AG04450 (cell line): ENCODE data around the gene HBA2. TPM values are rescaled to one million over a fixed set of nuclear protein-coding genes. Genes with fewer than 3 reads are reported as not detected.
"Not testable (repeated sequence)": the region's sequence is repeated elsewhere in the genome, so short reads cannot be mapped to it uniquely, and the experiment has no call there.

Experiments used
- CTCF ChIA-PET: fragments of 300-600, 350-600 bp; formaldehyde crosslinking; extraction: SDS; loops from one replicate; lab custom pipeline; 2022; ENCODE audit warnings: antibody characterized with exemption, inconsistent platforms; lab: Charles Lee
- POLR2A ChIA-PET: fragments of 350-600 bp; formaldehyde crosslinking; extraction: SDS; loops from one replicate; lab custom pipeline; 2021; ENCODE audit warnings: antibody characterized with exemption, inconsistent platforms; lab: Yijun Ruan, JAX
- DNase-seq: peaks from one replicate; pipeline ENCODE4 v3.0.0-alpha.2; 2011; ENCODE audit warnings: low read depth, low spot score
- H3K27ac ChIP-seq: one replicate; pipeline ENCODE4 v1.5.1; 2012; ENCODE audit warnings: low read depth, low read length, control low read depth
- H3K27me3 ChIP-seq: one replicate; pipeline ENCODE4 v1.6.0; 2012; ENCODE audit warnings: low read length; ENCODE audit not compliant: control insufficient read depth, insufficient read depth
- H3K4me3 ChIP-seq: 2 replicates; pipeline ENCODE4 v1.5.1; 2011; ENCODE audit warnings: mild to moderate bottlenecking, low read depth, low read length, control low read depth
- H3K9me3 ChIP-seq: 2 replicates; pipeline ENCODE4 v1.5.1; 2012; ENCODE audit warnings: low read length; ENCODE audit not compliant: control insufficient read depth, insufficient read depth
- polyA plus RNA-seq: library from polyadenylated mRNA; depleted of rRNA; stranded (reverse); fragments of >200 nt; gene quantifications from 2 replicates; pipeline ENCODE4 v1.2.3, GENCODE V29; 2011
- TF ChIP-seq, protein P1 (sequence below): IDR thresholded peaks from 2 replicates; pipeline ENCODE4 v1.5.1; 2011; ENCODE audit warnings: low read depth, low read length, control low read depth, inconsistent platforms

Gene HBA2
- polyA plus RNA-seq, 1 experiment: not detected

DNA sequence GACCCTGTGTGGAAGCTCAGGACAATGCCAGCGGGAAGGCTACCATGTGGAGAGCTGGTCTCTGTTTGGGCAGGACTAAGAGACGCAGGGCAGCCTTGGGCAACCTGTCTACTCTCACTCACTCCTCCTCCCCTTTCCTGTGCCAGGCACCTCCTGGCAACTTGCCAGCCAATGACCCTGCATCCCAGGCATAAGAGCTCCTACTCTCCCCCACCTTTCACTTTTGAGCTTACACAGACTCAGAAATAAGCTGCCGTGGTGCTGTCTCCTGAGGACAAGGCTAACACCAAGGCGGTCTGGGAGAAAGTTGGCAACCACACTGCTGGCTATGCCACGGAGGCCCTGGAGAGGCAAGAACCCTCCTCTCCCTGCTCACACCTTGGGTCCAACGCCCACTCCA, 4.3 kb upstream of the HBA2 start:
- H3K27me3 ChIP-seq: peaks cover 44% of the 10 kb centered on the region
- CTCF ChIA-PET: interaction anchor here (0.5 to 1.9 kb wide), 5 partner anchors 12 to 72 kb away, joined by 3 to 5 read pairs (median 3); partner anchors contain the start of gene HBQ1
- POLR2A ChIA-PET: no interaction called here

DNA sequence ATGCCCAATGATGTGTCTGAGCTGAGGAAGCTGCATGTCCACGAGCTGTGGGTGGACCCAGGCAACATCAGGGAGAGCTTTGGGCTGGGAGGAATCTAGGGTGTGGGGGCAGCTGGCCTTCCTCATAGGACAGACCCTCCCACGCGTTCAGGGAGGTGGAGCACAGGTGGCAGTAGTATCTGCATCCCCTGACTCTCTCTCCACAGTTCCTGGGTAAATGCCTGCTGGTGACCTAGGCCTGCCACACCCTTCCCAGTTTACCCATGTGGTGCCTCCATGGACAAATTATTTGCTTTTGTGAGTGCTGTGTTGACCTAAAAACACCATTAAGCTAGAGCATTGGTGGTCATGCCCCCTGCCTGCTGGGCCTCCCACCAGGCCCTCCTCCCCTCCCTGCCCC, 3.7 kb upstream of the HBA2 start:
- ChIA-PET POLR2A (no interaction called here), CTCF (interaction anchor here (1.0 to 1.9 kb wide), 4 partner anchors 11 to 72 kb away, joined by 3 to 5 read pairs (median 4); partner anchors contain the start of gene HBQ1)
- no peaks in the 10 kb centered on the region; the same call in 1 of the 2 replicates for H3K9me3 ChIP-seq
- DNase-seq: no peak
- TF ChIP-seq, protein P1, sequence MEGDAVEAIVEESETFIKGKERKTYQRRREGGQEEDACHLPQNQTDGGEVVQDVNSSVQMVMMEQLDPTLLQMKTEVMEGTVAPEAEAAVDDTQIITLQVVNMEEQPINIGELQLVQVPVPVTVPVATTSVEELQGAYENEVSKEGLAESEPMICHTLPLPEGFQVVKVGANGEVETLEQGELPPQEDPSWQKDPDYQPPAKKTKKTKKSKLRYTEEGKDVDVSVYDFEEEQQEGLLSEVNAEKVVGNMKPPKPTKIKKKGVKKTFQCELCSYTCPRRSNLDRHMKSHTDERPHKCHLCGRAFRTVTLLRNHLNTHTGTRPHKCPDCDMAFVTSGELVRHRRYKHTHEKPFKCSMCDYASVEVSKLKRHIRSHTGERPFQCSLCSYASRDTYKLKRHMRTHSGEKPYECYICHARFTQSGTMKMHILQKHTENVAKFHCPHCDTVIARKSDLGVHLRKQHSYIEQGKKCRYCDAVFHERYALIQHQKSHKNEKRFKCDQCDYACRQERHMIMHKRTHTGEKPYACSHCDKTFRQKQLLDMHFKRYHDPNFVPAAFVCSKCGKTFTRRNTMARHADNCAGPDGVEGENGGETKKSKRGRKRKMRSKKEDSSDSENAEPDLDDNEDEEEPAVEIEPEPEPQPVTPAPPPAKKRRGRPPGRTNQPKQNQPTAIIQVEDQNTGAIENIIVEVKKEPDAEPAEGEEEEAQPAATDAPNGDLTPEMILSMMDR: no peak
- H3K27ac ChIP-seq: no peak overlapping the region
- H3K27me3 ChIP-seq: peaks cover 47% of the 10 kb centered on the region
- H3K4me3 ChIP-seq: no peak overlapping the region

More for the DNA sequence above, 4.3 kb upstream of the HBA2 start:
- DNase-seq: no peak
- H3K9me3 ChIP-seq: no peaks in the 10 kb centered on the region; the same call in 1 of the 2 replicates
- TF ChIP-seq, protein P1: no peak
- H3K27ac ChIP-seq: no peak overlapping the region
- H3K4me3 ChIP-seq: no peak overlapping the region

DNA sequence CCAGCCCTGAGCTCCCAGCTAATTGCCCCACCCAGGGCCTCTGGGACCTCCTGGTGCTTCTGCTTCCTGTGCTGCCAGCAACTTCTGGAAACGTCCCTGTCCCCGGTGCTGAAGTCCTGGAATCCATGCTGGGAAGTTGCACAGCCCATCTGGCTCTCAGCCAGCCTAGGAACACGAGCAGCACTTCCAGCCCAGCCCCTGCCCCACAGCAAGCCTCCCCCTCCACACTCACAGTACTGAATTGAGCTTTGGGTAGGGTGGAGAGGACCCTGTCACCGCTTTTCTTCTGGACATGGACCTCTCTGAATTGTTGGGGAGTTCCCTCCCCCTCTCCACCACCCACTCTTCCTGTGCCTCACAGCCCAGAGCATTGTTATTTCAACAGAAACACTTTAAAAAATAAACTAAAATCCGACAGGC, 2.6 kb upstream of the HBA2 start:
- POLR2A ChIA-PET, H3K27ac ChIP-seq, H3K9me3 ChIP-seq, H3K4me3 ChIP-seq, DNase-seq: not testable (repeated sequence)
- peaks cover 53% of the 10 kb centered on the region for H3K27me3 ChIP-seq
- CTCF ChIA-PET: interaction anchor here (1.8 kb wide), 1 partner anchor 63 kb away, joined by 8 read pairs; no protein-coding TSS in a partner anchor

DNA sequence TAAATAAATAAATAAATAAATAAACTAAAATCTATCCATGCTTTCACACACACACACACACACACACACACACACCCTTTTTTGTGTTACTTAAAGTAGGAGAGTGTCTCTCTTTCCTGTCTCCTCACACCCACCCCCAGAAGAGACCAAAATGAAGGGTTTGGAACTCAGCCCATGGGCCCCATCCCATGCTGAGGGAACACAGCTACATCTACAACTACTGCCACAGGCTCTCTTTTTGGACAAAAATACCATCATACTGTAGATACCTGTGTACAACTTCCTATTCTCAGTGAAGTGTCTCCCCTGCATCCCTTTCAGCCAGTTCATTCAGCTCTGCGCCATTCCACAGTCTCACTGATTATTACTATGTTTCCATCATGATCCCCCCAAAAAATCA, 1.9 kb upstream of the HBA2 start:
- no peaks in the 10 kb centered on the region; the same call in 1 of the 2 replicates for H3K9me3 ChIP-seq
- POLR2A ChIA-PET: no interaction called here
- H3K27me3 ChIP-seq: peaks cover 52% of the 10 kb centered on the region
- no peak overlapping the region for H3K4me3 ChIP-seq
- H3K27ac ChIP-seq: no peak overlapping the region
- CTCF ChIA-PET: interaction anchor here (1.8 kb wide), 1 partner anchor 64 kb away, joined by 8 read pairs; no protein-coding TSS in a partner anchor
- TF ChIP-seq, protein P1: no peak
- DNase-seq: no peak

DNA sequence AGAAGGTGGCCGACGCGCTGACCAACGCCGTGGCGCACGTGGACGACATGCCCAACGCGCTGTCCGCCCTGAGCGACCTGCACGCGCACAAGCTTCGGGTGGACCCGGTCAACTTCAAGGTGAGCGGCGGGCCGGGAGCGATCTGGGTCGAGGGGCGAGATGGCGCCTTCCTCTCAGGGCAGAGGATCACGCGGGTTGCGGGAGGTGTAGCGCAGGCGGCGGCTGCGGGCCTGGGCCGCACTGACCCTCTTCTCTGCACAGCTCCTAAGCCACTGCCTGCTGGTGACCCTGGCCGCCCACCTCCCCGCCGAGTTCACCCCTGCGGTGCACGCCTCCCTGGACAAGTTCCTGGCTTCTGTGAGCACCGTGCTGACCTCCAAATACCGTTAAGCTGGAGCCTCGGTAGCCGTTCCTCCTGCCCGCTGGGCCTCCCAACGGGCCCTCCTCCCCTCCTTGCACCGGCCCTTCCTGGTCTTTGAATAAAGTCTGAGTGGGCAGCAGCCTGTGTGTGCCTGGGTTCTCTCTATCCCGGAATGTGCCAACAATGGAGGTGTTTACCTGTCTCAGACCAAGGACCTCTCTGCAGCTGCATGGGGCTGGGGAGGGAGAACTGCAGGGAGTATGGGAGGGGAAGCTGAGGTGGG, 657 bp downstream of the HBA2 start:
- H3K9me3 ChIP-seq, DNase-seq: not testable (repeated sequence)

DNA sequence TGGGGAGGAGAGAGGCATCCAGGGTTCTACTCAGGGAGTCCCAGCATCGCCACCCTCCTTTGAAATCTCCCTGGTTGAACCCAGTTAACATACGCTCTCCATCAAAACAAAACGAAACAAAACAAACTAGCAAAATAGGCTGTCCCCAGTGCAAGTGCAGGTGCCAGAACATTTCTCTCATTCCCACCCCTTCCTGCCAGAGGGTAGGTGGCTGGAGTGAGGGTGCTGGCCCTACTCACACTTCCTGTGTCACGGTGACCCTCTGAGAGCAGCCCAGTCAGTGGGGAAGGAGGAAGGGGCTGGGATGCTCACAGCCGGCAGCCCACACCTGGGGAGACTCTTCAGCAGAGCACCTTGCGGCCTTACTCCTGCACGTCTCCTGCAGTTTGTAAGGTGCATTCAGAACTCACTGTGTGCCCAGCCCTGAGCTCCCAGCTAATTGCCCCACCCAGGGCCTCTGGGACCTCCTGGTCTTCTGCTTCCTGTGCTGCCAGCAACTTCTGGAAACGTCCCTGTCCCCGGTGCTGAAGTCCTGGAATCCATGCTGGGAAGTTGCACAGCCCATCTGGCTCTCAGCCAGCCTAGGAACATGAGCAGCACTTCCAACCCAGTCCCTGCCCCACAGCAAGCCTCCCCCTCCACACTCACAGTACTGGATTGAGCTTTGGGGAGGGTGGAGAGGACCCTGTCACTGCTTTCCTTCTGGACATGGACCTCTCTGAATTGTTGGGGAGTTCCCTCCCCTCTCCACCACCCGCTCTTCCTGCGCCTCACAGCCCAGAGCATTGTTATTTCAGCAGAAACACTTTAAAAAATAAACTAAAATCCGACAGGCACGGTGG, 1.5 kb downstream of the HBA2 start:
- not testable (repeated sequence) for DNase-seq, H3K9me3 ChIP-seq, H3K27ac ChIP-seq, H3K4me3 ChIP-seq
- peaks cover 38% of the 10 kb centered on the region for H3K27me3 ChIP-seq
- POLR2A ChIA-PET: interaction anchor here (0.7 kb wide), 1 partner anchor 57 kb away, joined by 5 read pairs; no protein-coding TSS in a partner anchor
- CTCF ChIA-PET: interaction anchor here (0.6 kb wide), 1 partner anchor 35 kb away, joined by 8 read pairs; no protein-coding TSS in a partner anchor

More for the DNA sequence above, 657 bp downstream of the HBA2 start:
- CTCF ChIA-PET, POLR2A ChIA-PET, H3K4me3 ChIP-seq, H3K27ac ChIP-seq: not testable (repeated sequence)
- H3K27me3 ChIP-seq: peaks cover 40% of the 10 kb centered on the region
